ENCODE measurements around the gene IMPDH1. TPM values are rescaled to one million over a fixed set of nuclear protein-coding genes. Genes with fewer than 3 reads are reported as not detected.
A peak's percentile ranks its signal among the peaks of the same experiment; 100 is the strongest.

The IMPDH1 gene
- total RNA-seq, 1 experiment from 2014 or later, result 114 TPM

DNA sequence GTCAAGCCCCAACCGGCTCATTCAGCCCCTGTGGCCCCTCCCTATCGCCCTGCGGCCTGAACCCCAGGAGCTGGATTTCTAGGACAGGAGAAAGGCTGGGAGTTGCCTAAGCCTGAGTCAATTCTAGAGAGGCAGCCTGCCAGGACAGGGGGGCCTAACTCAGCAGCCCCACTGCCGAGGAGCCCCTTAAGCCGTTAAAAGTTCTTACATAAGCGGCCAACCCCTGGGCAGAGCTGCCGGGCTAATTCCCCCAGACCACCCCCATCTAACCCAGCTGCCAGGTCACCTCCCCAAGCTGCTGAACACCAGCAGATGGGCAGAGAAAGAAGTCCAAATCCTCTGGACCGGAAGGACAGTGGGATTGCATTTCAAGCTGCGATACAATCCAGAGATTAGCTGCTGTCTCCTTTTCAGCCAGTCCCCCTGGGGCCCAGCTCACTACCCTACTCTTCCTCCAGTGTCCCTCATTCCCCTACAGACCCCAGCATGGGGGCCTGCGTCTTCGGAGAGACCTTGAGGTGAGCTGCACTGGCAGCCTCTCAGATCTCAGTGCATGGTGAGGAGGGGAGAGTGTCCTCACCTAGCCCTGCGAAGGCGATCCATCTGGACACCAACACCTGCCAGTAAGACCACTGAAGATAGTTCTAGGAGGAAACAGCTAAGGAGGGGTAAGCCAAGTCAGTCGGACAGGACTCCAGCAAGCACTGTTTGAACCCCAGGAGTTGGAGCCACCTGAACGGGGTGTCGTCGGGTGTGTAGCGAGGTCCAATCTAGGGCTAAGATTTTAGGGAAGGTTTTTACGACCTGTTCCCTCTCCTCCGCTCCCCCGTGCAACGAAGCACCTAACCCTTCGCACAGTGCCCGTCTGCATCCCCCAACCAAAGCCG, 830 bp downstream of the IMPDH1 start:
- Histone ChIP-seq H3K4me1 (ENCODE audit: control insufficient read depth, insufficient read depth, low read length) (peaks cover 35% of the 10 kb centered on the region), H3K27ac (ENCODE audit: low read length) (peak overlapping the region; percentile 85), H3K9me3 (ENCODE audit: control insufficient read depth, insufficient read depth, low read depth, low read length) (no peaks in the 10 kb centered on the region), H3K27me3 (ENCODE audit: control insufficient read depth, insufficient read depth, low read length) (no peaks in the 10 kb centered on the region), H3K36me3 (ENCODE audit: control insufficient read depth, insufficient read depth, low read length) (no peaks in the 10 kb centered on the region; the same call in 1 of the 2 replicates), H3K4me3 (ENCODE audit: low read depth in 2 of 2, low read length in 2 of 2) (peak overlapping the region; percentile 82 to 86)
- BruUV-seq (replicated peaks), result TSS peak; percentile 63
- ChIA-PET POLR2A (interaction anchor here (0.6 kb wide), 1 partner anchor 67 kb away, joined by 4 read pairs; the partner anchor contains the start of gene METTL2B), CTCF (interaction anchor here (0.6 to 0.8 kb wide), 3 partner anchors 12 to 19 kb away, joined by 3 to 5 read pairs (median 3); no protein-coding TSS in a partner anchor)
- intact Hi-C loops (cut with micrococcal nuclease; ENCODE audit: unreplicated experiment), result no loop called here
- no peak for DNase-seq (ENCODE audit: low read depth, low spot score)
- no peak for TF ChIP-seq TCF7L2 (IDR thresholded peaks at IDR 0.05; ENCODE audit: low read depth, low read length)
- no peak for TF ChIP-seq POLR2AphosphoS5 (IDR thresholded peaks at IDR 0.05; ENCODE audit: low read depth, low read length)
- no peak for TF ChIP-seq SIN3A (IDR thresholded peaks at IDR 0.05; ENCODE audit: borderline replicate concordance, insufficient read depth, low read depth, low read length)
- TF ChIP-seq REST (IDR thresholded peaks at IDR 0.05; ENCODE audit: insufficient read depth in 1 of 2, low read depth in 2 of 2, low read length in 1 of 2), result no peak
- TF ChIP-seq, protein P1, sequence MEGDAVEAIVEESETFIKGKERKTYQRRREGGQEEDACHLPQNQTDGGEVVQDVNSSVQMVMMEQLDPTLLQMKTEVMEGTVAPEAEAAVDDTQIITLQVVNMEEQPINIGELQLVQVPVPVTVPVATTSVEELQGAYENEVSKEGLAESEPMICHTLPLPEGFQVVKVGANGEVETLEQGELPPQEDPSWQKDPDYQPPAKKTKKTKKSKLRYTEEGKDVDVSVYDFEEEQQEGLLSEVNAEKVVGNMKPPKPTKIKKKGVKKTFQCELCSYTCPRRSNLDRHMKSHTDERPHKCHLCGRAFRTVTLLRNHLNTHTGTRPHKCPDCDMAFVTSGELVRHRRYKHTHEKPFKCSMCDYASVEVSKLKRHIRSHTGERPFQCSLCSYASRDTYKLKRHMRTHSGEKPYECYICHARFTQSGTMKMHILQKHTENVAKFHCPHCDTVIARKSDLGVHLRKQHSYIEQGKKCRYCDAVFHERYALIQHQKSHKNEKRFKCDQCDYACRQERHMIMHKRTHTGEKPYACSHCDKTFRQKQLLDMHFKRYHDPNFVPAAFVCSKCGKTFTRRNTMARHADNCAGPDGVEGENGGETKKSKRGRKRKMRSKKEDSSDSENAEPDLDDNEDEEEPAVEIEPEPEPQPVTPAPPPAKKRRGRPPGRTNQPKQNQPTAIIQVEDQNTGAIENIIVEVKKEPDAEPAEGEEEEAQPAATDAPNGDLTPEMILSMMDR (IDR thresholded peaks at IDR 0.05), result no peak
- in situ Hi-C loops (cut with HindIII; ENCODE audit: low pct_unique_long_range_greater_than_20kb, low sequenced_read_pairs), result no loop called here
- ATAC-seq, result no peak

GRCh38 chr7:128407751-128408708, 1.8 kb downstream of the IMPDH1 start:
- CTCF ChIA-PET, result interaction anchor here (0.6 to 1.2 kb wide), 5 partner anchors 9 to 66 kb away, joined by 3 to 4 read pairs (median 3); no protein-coding TSS in a partner anchor
- Histone ChIP-seq H3K27me3 (ENCODE audit: control insufficient read depth, insufficient read depth, low read length) (no peaks in the 10 kb centered on the region), H3K4me1 (ENCODE audit: control insufficient read depth, insufficient read depth, low read length) (peaks cover 35% of the 10 kb centered on the region), H3K9me3 (ENCODE audit: control insufficient read depth, insufficient read depth, low read depth, low read length) (no peaks in the 10 kb centered on the region), H3K36me3 (ENCODE audit: control insufficient read depth, insufficient read depth, low read length) (no peaks in the 10 kb centered on the region; the same call in 1 of the 2 replicates), H3K27ac (ENCODE audit: low read length) (no peak overlapping the region), H3K4me3 (ENCODE audit: low read depth in 2 of 2, low read length in 2 of 2) (peak overlapping the region in 1 of 2 experiments; percentile 86; a peak in 2 of 4 replicates)
- no peak for DNase-seq (ENCODE audit: low read depth, low spot score)
- in situ Hi-C loops (cut with HindIII; ENCODE audit: low pct_unique_long_range_greater_than_20kb, low sequenced_read_pairs), result no loop called here
- intact Hi-C loops (cut with micrococcal nuclease; ENCODE audit: unreplicated experiment), result no loop called here
- ATAC-seq, result no peak
- POLR2A ChIA-PET, result no interaction called here
- no peak for TF ChIP-seq SIN3A (IDR thresholded peaks at IDR 0.05; ENCODE audit: borderline replicate concordance, insufficient read depth, low read depth, low read length)
- TF ChIP-seq TCF7L2 (IDR thresholded peaks at IDR 0.05; ENCODE audit: low read depth, low read length), result no peak
- TF ChIP-seq, protein P1 (IDR thresholded peaks at IDR 0.05), result no peak
- TF ChIP-seq REST (IDR thresholded peaks at IDR 0.05; ENCODE audit: insufficient read depth in 1 of 2, low read depth in 2 of 2, low read length in 1 of 2), result no peak
- TF ChIP-seq POLR2AphosphoS5 (IDR thresholded peaks at IDR 0.05; ENCODE audit: low read depth, low read length), result no peak
- no TSS peak for BruUV-seq (replicated peaks)

Data from Panc1 (cell line).